Activated T-cell treated with anti-CD3 and anti-CD28 coated beads for 24 hours (primary cell): ENCODE data around the gene NPAT.

Experiments used
- DNase-seq: peaks from one replicate; pipeline ENCODE4 v3.0.0-alpha.2; 2020; ENCODE audit warnings: low read depth

NPAT gene

GRCh38 chr11:108222574-108223347, at the start of gene NPAT, which contains the start of gene ATM:
Gene NPAT, minus strand, starts transcription at chr11:108222638. Its CDS starts 102 bp downstream, at chr11:108222536.
Gene ATM, plus strand, starts transcription at chr11:108223067. Its CDS starts 4,558 bp downstream, at chr11:108227625.
- peak; percentile 98 for DNase-seq

- no peak for DNase-seq
These were observed 47.1 kb upstream of the NPAT start for GRCh38 chr11:108269583-108269982.

GRCh38 chr11:108253176-108253575, 30.7 kb upstream of the NPAT start:
- DNase-seq, result no peak

GRCh38 chr11:108246885-108247284, 24.4 kb upstream of the NPAT start:
- DNase-seq, result no peak

- no peak for DNase-seq
These were observed 23.9 kb upstream of the NPAT start for GRCh38 chr11:108246308-108246707.

- no peak for DNase-seq
These were observed 20.0 kb upstream of the NPAT start for GRCh38 chr11:108242422-108242821.

GRCh38 chr11:108241330-108242037, 19.0 kb upstream of the NPAT start:
- DNase-seq, result no peak

- DNase-seq, result no peak
These were observed 16.6 kb upstream of the NPAT start for GRCh38 chr11:108239076-108239475.

- DNase-seq, result no peak
These were observed 14.6 kb upstream of the NPAT start for GRCh38 chr11:108237058-108237481.

- DNase-seq, result no peak
These were observed 13.2 kb upstream of the NPAT start for GRCh38 chr11:108235633-108236032.

- DNase-seq, result no peak
These were observed 12.8 kb upstream of the NPAT start for GRCh38 chr11:108235192-108235591.

- DNase-seq, result no peak
These were observed 11.0 kb upstream of the NPAT start for GRCh38 chr11:108233277-108233945.

- no peak for DNase-seq
These were observed 5.8 kb upstream of the NPAT start for GRCh38 chr11:108228251-108228650.

GRCh38 chr11:108226036-108226435, 3.6 kb upstream of the NPAT start:
- DNase-seq, result no peak

GRCh38 chr11:108224911-108225786, 2.7 kb upstream of the NPAT start:
- DNase-seq, result no peak

GRCh38 chr11:108224366-108224765, 1.9 kb upstream of the NPAT start:
- no peak for DNase-seq

- DNase-seq, result no peak
These were observed 1.1 kb upstream of the NPAT start for GRCh38 chr11:108223348-108224149.

GRCh38 chr11:108221911-108222573, 396 bp downstream of the NPAT start:
- DNase-seq, result peak; percentile 34

GRCh38 chr11:108221371-108221770, 1.1 kb downstream of the NPAT start:
- no peak for DNase-seq

- DNase-seq, result no peak
These were observed 1.6 kb downstream of the NPAT start for GRCh38 chr11:108220721-108221336.
